ENCODE data around the gene PAXX. TPM values are rescaled to one million over a fixed set of nuclear protein-coding genes. Genes with fewer than 3 reads are reported as not detected.

The PAXX gene
- total RNA-seq, 1 donor from 2014 or later, result 72.6 TPM

Other genes with a start within 250 kb of the PAXX start
- gene LCN10, start 249.5 kb upstream of the PAXX start, total RNA-seq, result 1.2 and 1.7 TPM in 2 replicates
- not detected in 2 replicates for gene LCN6, start 243.9 kb upstream of the PAXX start, total RNA-seq
- not detected in 2 replicates for gene LCN8, start 234.2 kb upstream of the PAXX start, total RNA-seq
- not detected in 2 replicates for gene LCN15, start 227.9 kb upstream of the PAXX start, total RNA-seq
- gene TMEM141, start 201.1 kb upstream of the PAXX start, total RNA-seq, result 34.4 and 34.7 TPM in 2 replicates
- gene CCDC183, start 196.1 kb upstream of the PAXX start, total RNA-seq, result 0.11 TPM in 1 of 2 replicates, not detected in the other
- 108 and 111 TPM in 2 replicates for gene RABL6, start 184.5 kb upstream of the PAXX start, total RNA-seq
- gene AJM1, start 149.9 kb upstream of the PAXX start, total RNA-seq, result 5.0 and 5.1 TPM in 2 replicates
- 127 and 133 TPM in 2 replicates for gene PHPT1, start 143.0 kb upstream of the PAXX start, total RNA-seq
- 19.0 and 21.0 TPM in 2 replicates for gene MAMDC4, start 140.1 kb upstream of the PAXX start, total RNA-seq
- gene EDF1, start 126.1 kb upstream of the PAXX start, total RNA-seq, result 381 and 410 TPM in 2 replicates
- gene TRAF2, start 105.9 kb upstream of the PAXX start, total RNA-seq, result 59.5 and 60.4 TPM in 2 replicates
- gene FBXW5, start 47.7 kb upstream of the PAXX start, total RNA-seq, result 94.4 and 95.9 TPM in 2 replicates
- gene C8G, start 47.2 kb upstream of the PAXX start, total RNA-seq, result 0.76 and 0.89 TPM in 2 replicates
- 2.0 and 2.1 TPM in 2 replicates for gene LCN12, start 40.1 kb upstream of the PAXX start, total RNA-seq
- not detected in 2 replicates for gene PTGDS, start 14.9 kb upstream of the PAXX start, total RNA-seq
- not detected in 2 replicates for gene LCNL1, start 9.4 kb upstream of the PAXX start, total RNA-seq
- not detected in 2 replicates for gene CLIC3, start 4.1 kb downstream of the PAXX start, total RNA-seq
- gene ABCA2, start 35.8 kb downstream of the PAXX start, total RNA-seq, result 27.4 and 31.4 TPM in 2 replicates
- 0.21 TPM in 1 of 2 replicates, not detected in the other for gene FUT7, start 39.7 kb downstream of the PAXX start, total RNA-seq
- gene NPDC1, start 53.8 kb downstream of the PAXX start, total RNA-seq, result 32.7 and 36.0 TPM in 2 replicates
- not detected in 2 replicates for gene ENTPD2, start 61.6 kb downstream of the PAXX start, total RNA-seq
- 26.5 and 27.1 TPM in 2 replicates for gene SAPCD2, start 78.1 kb downstream of the PAXX start, total RNA-seq
- gene UAP1L1, start 85.1 kb downstream of the PAXX start, total RNA-seq, result 20.0 and 22.3 TPM in 2 replicates
- 47.5 and 52.2 TPM in 2 replicates for gene MAN1B1, start 94.6 kb downstream of the PAXX start, total RNA-seq
- gene DPP7, start 122.3 kb downstream of the PAXX start, total RNA-seq, result 318 and 321 TPM in 2 replicates
- gene GRIN1, start 146.7 kb downstream of the PAXX start, total RNA-seq, result 0.07 TPM in 1 of 2 replicates, not detected in the other
- 0.21 and 0.34 TPM in 2 replicates for gene LRRC26, start 177.6 kb downstream of the PAXX start, total RNA-seq
- not detected in 2 replicates for gene TMEM210, start 179.6 kb downstream of the PAXX start, total RNA-seq
- 52.3 and 58.5 TPM in 2 replicates for gene ANAPC2, start 196.1 kb downstream of the PAXX start, total RNA-seq
- 91.6 and 91.8 TPM in 2 replicates for gene SSNA1, start 196.3 kb downstream of the PAXX start, total RNA-seq
- 16.4 and 18.2 TPM in 2 replicates for gene TPRN, start 208.3 kb downstream of the PAXX start, total RNA-seq
- 34.9 and 35.0 TPM in 2 replicates for gene TMEM203, start 213.2 kb downstream of the PAXX start, total RNA-seq
- 38.2 and 40.2 TPM in 2 replicates for gene NDOR1, start 213.3 kb downstream of the PAXX start, total RNA-seq
- gene RNF208, start 229.8 kb downstream of the PAXX start, total RNA-seq, result 9.5 and 10.1 TPM in 2 replicates
- gene CYSRT1, start 232.8 kb downstream of the PAXX start, total RNA-seq, result 0.41 and 0.50 TPM in 2 replicates
- not detected in 2 replicates for gene RNF224, start 235.1 kb downstream of the PAXX start, total RNA-seq
- not detected in 2 replicates for gene SLC34A3, start 238.5 kb downstream of the PAXX start, total RNA-seq
- gene TUBB4B, start 248.9 kb downstream of the PAXX start, total RNA-seq, result 357 and 361 TPM in 2 replicates